ENCODE measurements around the gene SRP14. TPM values are rescaled to one million over a fixed set of nuclear protein-coding genes. Genes with fewer than 3 reads are reported as not detected.

The SRP14 gene
- total RNA-seq, 5 donors from 2014 or later (not counting 1 experiment from before 2014, with no cell fraction given): 115 to 128 (median 119) TPM

DNA sequence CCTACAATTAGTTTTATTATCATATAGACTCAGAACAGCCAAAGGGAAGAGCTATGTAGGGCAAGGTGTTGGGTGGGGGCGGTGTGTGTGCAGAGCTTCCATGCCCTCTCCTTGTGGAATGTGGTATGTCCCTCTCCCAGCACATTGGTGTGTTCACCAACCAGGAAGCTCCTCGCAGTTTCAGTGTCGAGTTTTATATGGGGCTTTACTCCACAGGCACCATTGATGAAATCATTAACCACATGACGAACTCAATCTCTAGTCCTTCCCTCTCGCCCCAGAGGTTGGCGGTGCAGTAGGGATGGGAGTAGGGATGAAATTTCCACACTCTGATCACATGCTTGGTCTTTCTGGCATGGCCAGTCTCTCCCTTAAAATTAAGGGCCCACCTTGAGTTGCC is 13.6 kb upstream of the SRP14 start:
- WGBS (ENCODE audit: insufficient coverage): no CpG with 5 or more reads among the region's 6 CpGs
- no peaks in the 10 kb centered on the region for H3K36me3 Mint-ChIP-seq
- H3K27me3 ChIP-seq (replicated peaks in 1 of 2; ENCODE audit: control insufficient read depth in 2 of 2, extremely low read depth in 1 of 2, insufficient read depth in 2 of 2, low read length in 1 of 2): no peaks in the 10 kb centered on the region
- H3K9me3 Mint-ChIP-seq: no peaks in the 10 kb centered on the region
- H3K27ac Mint-ChIP-seq: peak overlapping the region in 1 of 2 donors; percentile 76
- H3K9me3 ChIP-seq: no peaks in the 10 kb centered on the region
- no peak overlapping the region for H3K4me3 Mint-ChIP-seq
- POLR2A ChIA-PET: no interaction called here
- DNase-seq (no peak), ATAC-seq (replicated peaks in 1 of 4) (no peak)
- H3K27ac ChIP-seq (ENCODE audit: low read length): no peak overlapping the region
- H3K4me1 ChIP-seq (ENCODE audit: control insufficient read depth in 1 of 2, extremely low read depth in 1 of 2, insufficient read depth in 2 of 2, low read length in 2 of 2): peaks cover 60 to 77% of the 10 kb centered on the region in 2 experiments
- no peak overlapping the region for H3K4me3 ChIP-seq (ENCODE audit: control insufficient read depth in 1 of 2, extremely low read depth in 1 of 2, low read length in 1 of 2)
- H3K27me3 Mint-ChIP-seq: no peaks in the 10 kb centered on the region
- no peaks in the 10 kb centered on the region for H3K36me3 ChIP-seq (ENCODE audit: control insufficient read depth in 2 of 2, extremely low read depth in 1 of 2, insufficient read depth in 1 of 2, low read length in 1 of 2)
- peaks cover 77 to 83% (median 80%) of the 10 kb centered on the region in 3 donors for H3K4me1 Mint-ChIP-seq
- CTCF ChIA-PET: interaction anchor here (0.9 to 1.2 kb wide), 2 partner anchors 15 to 221 kb away, joined by 3 to 4 read pairs; no protein-coding TSS in a partner anchor

DNA sequence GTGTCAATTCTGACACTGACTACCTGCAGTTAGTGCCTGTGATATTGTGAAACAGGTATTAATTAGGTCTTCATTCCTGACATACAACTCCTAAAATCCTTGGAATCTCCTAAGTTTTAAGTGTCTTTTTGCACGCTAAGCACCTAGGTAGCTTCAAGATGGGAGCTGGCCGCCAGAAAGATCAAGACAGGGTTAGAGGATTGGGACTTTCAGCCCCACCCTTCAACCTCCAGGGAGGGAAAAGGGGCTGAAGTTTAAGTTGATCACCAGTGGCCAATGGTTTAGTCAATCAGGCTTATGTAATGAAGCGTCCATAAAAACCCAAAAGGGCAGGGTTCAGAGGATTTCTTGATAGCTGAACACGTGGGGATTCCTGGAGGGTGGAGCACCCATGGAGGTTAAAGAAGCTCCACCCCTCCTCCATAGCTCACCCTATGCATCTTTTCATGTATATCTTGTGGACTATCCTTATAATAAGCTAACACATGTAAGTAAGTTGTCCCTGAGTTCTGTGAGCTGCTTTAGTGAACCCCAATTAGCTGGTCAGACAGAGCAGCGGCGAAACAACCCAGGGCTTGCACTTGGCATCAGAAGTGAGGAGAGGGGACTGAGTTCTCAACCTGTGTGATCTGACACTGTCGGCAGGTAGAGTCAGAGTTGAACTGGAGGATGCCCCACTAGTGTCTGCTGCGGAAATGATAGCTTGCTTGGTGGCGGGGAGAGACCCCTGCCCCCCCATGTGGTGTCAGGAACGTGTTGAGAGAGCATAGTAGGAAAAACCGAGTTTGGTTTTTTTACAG is 12.8 kb upstream of the SRP14 start:
- no peaks in the 10 kb centered on the region for H3K27me3 Mint-ChIP-seq
- H3K9me3 ChIP-seq: no peaks in the 10 kb centered on the region
- DNase-seq (no peak), ATAC-seq (replicated peaks in 1 of 4) (no peak)
- H3K27ac Mint-ChIP-seq: peak overlapping the region in 1 of 2 donors; percentile 76
- no peak overlapping the region for H3K27ac ChIP-seq (ENCODE audit: low read length)
- H3K36me3 Mint-ChIP-seq: no peaks in the 10 kb centered on the region
- no peak overlapping the region for H3K4me3 Mint-ChIP-seq
- no peak overlapping the region for H3K4me3 ChIP-seq (ENCODE audit: control insufficient read depth in 1 of 2, extremely low read depth in 1 of 2, low read length in 1 of 2)
- H3K36me3 ChIP-seq (ENCODE audit: control insufficient read depth in 2 of 2, extremely low read depth in 1 of 2, insufficient read depth in 1 of 2, low read length in 1 of 2): no peaks in the 10 kb centered on the region
- no peaks in the 10 kb centered on the region for H3K27me3 ChIP-seq (replicated peaks in 1 of 2; ENCODE audit: control insufficient read depth in 2 of 2, extremely low read depth in 1 of 2, insufficient read depth in 2 of 2, low read length in 1 of 2)
- H3K4me1 ChIP-seq (ENCODE audit: control insufficient read depth in 1 of 2, extremely low read depth in 1 of 2, insufficient read depth in 2 of 2, low read length in 2 of 2): peaks cover 68 to 85% of the 10 kb centered on the region in 2 experiments
- CTCF ChIA-PET: interaction anchor here (0.9 to 1.2 kb wide), 2 partner anchors 14 to 222 kb away, joined by 3 to 4 read pairs; no protein-coding TSS in a partner anchor
- peaks cover 82 to 89% (median 84%) of the 10 kb centered on the region in 3 donors for H3K4me1 Mint-ChIP-seq
- 87% methylated on average over 5 of the region's 11 CpGs for WGBS (ENCODE audit: insufficient coverage)
- POLR2A ChIA-PET: no interaction called here
- H3K9me3 Mint-ChIP-seq: no peaks in the 10 kb centered on the region

DNA sequence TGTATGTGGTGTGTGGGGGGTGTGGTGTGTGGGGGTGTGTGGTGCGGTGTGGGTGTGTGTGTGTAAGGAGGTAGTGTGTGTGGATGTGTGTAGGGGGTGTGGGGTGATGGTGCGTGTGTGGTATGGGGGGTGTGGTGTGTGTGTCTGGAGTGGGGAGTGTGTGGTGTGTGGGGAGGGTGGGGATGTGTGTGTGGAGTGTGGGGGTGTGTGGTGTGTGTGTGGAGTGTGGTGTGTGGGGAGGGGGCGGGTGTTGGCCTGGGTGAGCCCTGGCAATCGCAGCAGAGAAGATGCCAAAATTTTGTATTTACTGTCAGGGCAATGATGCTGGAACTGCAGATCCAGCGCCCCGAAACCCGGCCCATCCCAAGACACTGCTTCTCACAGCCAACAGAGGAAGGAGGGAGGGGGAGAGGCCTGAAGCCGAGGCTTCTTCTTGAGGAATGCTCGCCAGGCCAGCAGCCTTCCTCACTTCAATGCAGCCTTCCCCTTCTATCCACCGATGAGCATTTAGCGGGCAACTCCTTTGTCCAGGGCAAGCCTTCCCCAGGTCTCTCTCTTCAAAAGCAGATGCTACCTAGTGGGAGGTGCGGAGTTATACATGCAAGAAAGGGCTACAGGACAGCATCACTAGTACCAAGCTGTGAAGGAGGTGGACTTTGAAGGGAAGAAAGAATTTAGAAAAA is 11.9 kb upstream of the SRP14 start:
- Mint-ChIP-seq H3K4me3 (no peak overlapping the region), H3K36me3 (no peaks in the 10 kb centered on the region), H3K27me3 (no peaks in the 10 kb centered on the region), H3K27ac (peak overlapping the region in 1 of 2 donors; percentile 72), H3K9me3 (no peaks in the 10 kb centered on the region), H3K4me1 (peaks cover 81 to 87% (median 82%) of the 10 kb centered on the region in 3 donors)
- ATAC-seq (replicated peaks in 1 of 4) (no peak), DNase-seq (no peak)
- CTCF ChIA-PET: no interaction called here
- Histone ChIP-seq H3K27ac (ENCODE audit: low read length) (no peak overlapping the region), H3K4me1 (ENCODE audit: control insufficient read depth in 1 of 2, extremely low read depth in 1 of 2, insufficient read depth in 2 of 2, low read length in 2 of 2) (peaks cover 61 to 85% of the 10 kb centered on the region in 2 experiments), H3K4me3 (ENCODE audit: control insufficient read depth in 1 of 2, extremely low read depth in 1 of 2, low read length in 1 of 2) (no peak overlapping the region), H3K36me3 (ENCODE audit: control insufficient read depth in 2 of 2, extremely low read depth in 1 of 2, insufficient read depth in 1 of 2, low read length in 1 of 2) (no peaks in the 10 kb centered on the region), H3K9me3 (no peaks in the 10 kb centered on the region), H3K27me3 (replicated peaks in 1 of 2; ENCODE audit: control insufficient read depth in 2 of 2, extremely low read depth in 1 of 2, insufficient read depth in 2 of 2, low read length in 1 of 2) (no peaks in the 10 kb centered on the region)
- WGBS (ENCODE audit: insufficient coverage): 78% methylated on average over 5 of the region's 12 CpGs
- POLR2A ChIA-PET: no interaction called here

GRCh38 chr15:40048926-40049475 is 10.0 kb upstream of the SRP14 start:
- ATAC-seq (replicated peaks in 1 of 4) (no peak), DNase-seq (no peak)
- H3K9me3 ChIP-seq: no peaks in the 10 kb centered on the region
- Mint-ChIP-seq H3K4me3 (peak overlapping the region in 1 of 3 donors; percentile 68), H3K9me3 (no peaks in the 10 kb centered on the region), H3K27ac (peak overlapping the region; percentile 67 to 88), H3K4me1 (peaks cover 69 to 81% (median 81%) of the 10 kb centered on the region in 3 donors), H3K36me3 (no peaks in the 10 kb centered on the region), H3K27me3 (no peaks in the 10 kb centered on the region)
- no peak overlapping the region for H3K4me3 ChIP-seq (ENCODE audit: control insufficient read depth in 1 of 2, extremely low read depth in 1 of 2, low read length in 1 of 2)
- 96% methylated on average over 3 of the region's 3 CpGs for WGBS (ENCODE audit: insufficient coverage)
- no peaks in the 10 kb centered on the region for H3K27me3 ChIP-seq (replicated peaks in 1 of 2; ENCODE audit: control insufficient read depth in 2 of 2, extremely low read depth in 1 of 2, insufficient read depth in 2 of 2, low read length in 1 of 2)
- ChIA-PET POLR2A (no interaction called here), CTCF (interaction anchor here in 1 of 2 donors (0.8 to 2.0 kb wide), 3 partner anchors 60 to 230 kb away, joined by 4 to 10 read pairs (median 4); partner anchors contain the start of gene BMF)
- H3K4me1 ChIP-seq (ENCODE audit: control insufficient read depth in 1 of 2, extremely low read depth in 1 of 2, insufficient read depth in 2 of 2, low read length in 2 of 2): peaks cover 41 to 79% of the 10 kb centered on the region in 2 experiments
- no peaks in the 10 kb centered on the region for H3K36me3 ChIP-seq (ENCODE audit: control insufficient read depth in 2 of 2, extremely low read depth in 1 of 2, insufficient read depth in 1 of 2, low read length in 1 of 2)
- no peak overlapping the region for H3K27ac ChIP-seq (ENCODE audit: low read length)

GRCh38 chr15:40048211-40048792 is 9.3 kb upstream of the SRP14 start:
- H3K4me3 ChIP-seq (ENCODE audit: control insufficient read depth in 1 of 2, extremely low read depth in 1 of 2, low read length in 1 of 2): no peak overlapping the region
- peaks cover 34 to 72% of the 10 kb centered on the region in 2 experiments for H3K4me1 ChIP-seq (ENCODE audit: control insufficient read depth in 1 of 2, extremely low read depth in 1 of 2, insufficient read depth in 2 of 2, low read length in 2 of 2)
- WGBS (ENCODE audit: insufficient coverage): 16% methylated on average over 10 of the region's 10 CpGs
- ChIA-PET CTCF (interaction anchor here (0.5 to 3.3 kb wide), 5 partner anchors 10 to 231 kb away, joined by 3 to 22 read pairs (median 5); no protein-coding TSS in a partner anchor), POLR2A (interaction anchor here in 1 of 2 donors (0.5 kb wide), 1 partner anchor 505 kb away, joined by 4 read pairs; no protein-coding TSS in a partner anchor)
- Mint-ChIP-seq H3K9me3 (no peaks in the 10 kb centered on the region), H3K4me3 (peak overlapping the region; percentile 1 to 68 (median 55)), H3K36me3 (no peaks in the 10 kb centered on the region), H3K27ac (peak overlapping the region; percentile 91 to 95), H3K27me3 (no peaks in the 10 kb centered on the region), H3K4me1 (peaks cover 62 to 75% (median 74%) of the 10 kb centered on the region in 3 donors)
- H3K36me3 ChIP-seq (ENCODE audit: control insufficient read depth in 2 of 2, extremely low read depth in 1 of 2, insufficient read depth in 1 of 2, low read length in 1 of 2): no peaks in the 10 kb centered on the region
- ATAC-seq (replicated peaks in 1 of 4): peak; percentile 56 to 65 (median 62)
- peak in 29 of 35 experiments; percentile 18 to 67 (median 37) for DNase-seq
- H3K27me3 ChIP-seq (replicated peaks in 1 of 2; ENCODE audit: control insufficient read depth in 2 of 2, extremely low read depth in 1 of 2, insufficient read depth in 2 of 2, low read length in 1 of 2): no peaks in the 10 kb centered on the region
- peak overlapping the region; percentile 77 for H3K27ac ChIP-seq (ENCODE audit: low read length)
- no peaks in the 10 kb centered on the region for H3K9me3 ChIP-seq

All from T-cell (primary cell).